Measurements from ENCODE around the gene PLPP3.
"Not testable (repeated sequence)": the region's sequence is repeated elsewhere in the genome, so short reads cannot be mapped to it uniquely, and the experiment has no call there.

- not testable (repeated sequence) for TF ChIP-seq POLR2A, POLR2AphosphoS5, CTCF, EP300 (IDR thresholded peaks at IDR 0.05)
Measured at GRCh38 chr1:56610770-56611169, 31.4 kb upstream of the PLPP3 start.
